Measurements from ENCODE around the gene PRICKLE3.
A peak's percentile ranks its signal among the peaks of the same experiment; 100 is the strongest.

Gene PRICKLE3

DNA sequence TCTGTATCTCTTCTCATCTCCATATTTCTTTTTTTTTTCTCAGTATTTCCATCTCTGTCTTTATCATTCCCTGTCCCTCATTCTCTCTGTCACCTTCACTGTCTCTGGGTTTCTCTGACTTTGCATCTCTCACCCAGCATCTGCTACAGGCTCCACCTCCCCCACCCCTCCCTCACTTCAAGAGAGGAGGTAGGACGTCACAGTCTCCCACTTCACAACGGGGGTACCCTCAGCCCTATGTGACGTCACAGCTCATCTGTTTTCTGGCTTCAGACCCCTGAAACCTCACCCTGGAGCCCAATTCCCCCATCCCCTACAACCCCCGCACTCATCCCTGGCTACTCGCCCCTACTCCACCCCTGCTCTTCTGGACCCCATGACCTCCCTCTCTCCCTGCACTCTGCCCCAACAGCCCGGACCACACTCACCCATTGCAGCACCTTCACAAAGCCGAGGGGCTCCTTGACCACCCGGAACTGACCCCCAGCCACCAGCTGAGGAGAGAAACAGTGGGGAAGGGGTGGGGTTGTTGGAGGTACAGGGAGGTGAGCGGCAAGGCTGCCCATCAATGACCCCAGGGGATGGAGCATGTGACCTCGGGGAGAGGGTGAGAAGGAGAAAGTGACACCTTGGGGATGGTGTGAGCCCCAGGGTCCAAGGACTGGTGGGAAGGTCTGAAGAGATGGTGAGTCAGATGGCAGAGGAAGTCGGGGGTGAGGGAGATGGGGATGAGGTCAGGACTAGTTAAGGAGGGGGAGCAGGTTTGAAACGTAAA, 12.6 kb upstream of the PRICKLE3 start:
- no peak for DNase-seq
- Mint-ChIP-seq H3K4me3 (no peak overlapping the region), H3K9me3 (no peaks in the 10 kb centered on the region), H3K4me1 (peaks cover 23% of the 10 kb centered on the region), H3K36me3 (no peaks in the 10 kb centered on the region), H3K27me3 (peaks cover 20% of the 10 kb centered on the region), H3K27ac (no peak overlapping the region)
- CTCF ChIA-PET = no interaction called here

DNA sequence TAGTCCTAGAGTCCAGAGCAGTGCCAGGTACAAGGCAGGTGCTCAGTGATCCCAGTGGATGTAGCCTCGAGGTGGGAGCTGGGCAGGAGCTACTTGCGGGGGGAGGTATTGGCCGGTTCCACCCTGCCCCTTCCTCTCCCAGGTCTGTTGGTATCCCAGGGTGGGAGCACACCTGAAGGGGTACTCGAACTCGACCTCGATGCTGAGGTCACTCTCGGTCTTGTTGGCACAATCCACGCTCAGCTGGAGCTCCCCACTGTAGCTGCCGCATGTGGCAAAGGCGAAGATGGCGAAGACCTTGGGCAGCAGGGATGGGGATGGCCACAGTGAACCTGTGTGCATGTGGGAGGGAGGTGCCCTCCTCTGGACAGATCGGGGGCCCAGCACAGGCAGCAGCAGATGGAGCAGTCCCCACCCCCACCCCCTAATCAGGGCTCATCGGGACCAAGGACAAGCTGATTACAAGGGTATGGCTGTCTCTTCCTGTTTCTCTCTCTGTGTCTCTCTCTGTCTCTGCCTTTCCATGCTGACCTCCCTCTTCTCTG, 11.4 kb upstream of the PRICKLE3 start:
- no peaks in the 10 kb centered on the region for H3K36me3 Mint-ChIP-seq
- no peaks in the 10 kb centered on the region for H3K9me3 Mint-ChIP-seq
- H3K4me3 Mint-ChIP-seq = no peak overlapping the region
- H3K27ac Mint-ChIP-seq = no peak overlapping the region
- peaks cover 16% of the 10 kb centered on the region for H3K27me3 Mint-ChIP-seq
- CTCF ChIA-PET = no interaction called here
- H3K4me1 Mint-ChIP-seq = peaks cover 34% of the 10 kb centered on the region
- no peak for DNase-seq

GRCh38 chrX:49193542-49193964, 7.4 kb upstream of the PRICKLE3 start:
- Mint-ChIP-seq H3K9me3 (no peaks in the 10 kb centered on the region), H3K4me1 (peaks cover 42% of the 10 kb centered on the region), H3K36me3 (peaks cover 2% of the 10 kb centered on the region), H3K27me3 (peaks cover 9% of the 10 kb centered on the region), H3K4me3 (no peak overlapping the region), H3K27ac (peak overlapping the region; percentile 73)
- CTCF ChIA-PET = interaction anchor here (1.0 to 2.5 kb wide), 11 partner anchors 21 to 683 kb away, joined by 3 to 12 read pairs (median 5); partner anchors contain the start of gene PLP2
- DNase-seq = peak; percentile 36

GRCh38 chrX:49192722-49193328, 6.7 kb upstream of the PRICKLE3 start:
- Mint-ChIP-seq H3K4me1 (peaks cover 40% of the 10 kb centered on the region), H3K27ac (peak overlapping the region; percentile 73), H3K9me3 (no peaks in the 10 kb centered on the region), H3K27me3 (peaks cover 1% of the 10 kb centered on the region), H3K4me3 (peak overlapping the region; percentile 52), H3K36me3 (peaks cover 2% of the 10 kb centered on the region)
- CTCF ChIA-PET = interaction anchor here (0.6 to 2.5 kb wide), 20 partner anchors 15 to 731 kb away, joined by 3 to 12 read pairs (median 5); partner anchors contain the start of genes PLP2 and PPP1R3F
- DNase-seq = peak; percentile 48

DNA sequence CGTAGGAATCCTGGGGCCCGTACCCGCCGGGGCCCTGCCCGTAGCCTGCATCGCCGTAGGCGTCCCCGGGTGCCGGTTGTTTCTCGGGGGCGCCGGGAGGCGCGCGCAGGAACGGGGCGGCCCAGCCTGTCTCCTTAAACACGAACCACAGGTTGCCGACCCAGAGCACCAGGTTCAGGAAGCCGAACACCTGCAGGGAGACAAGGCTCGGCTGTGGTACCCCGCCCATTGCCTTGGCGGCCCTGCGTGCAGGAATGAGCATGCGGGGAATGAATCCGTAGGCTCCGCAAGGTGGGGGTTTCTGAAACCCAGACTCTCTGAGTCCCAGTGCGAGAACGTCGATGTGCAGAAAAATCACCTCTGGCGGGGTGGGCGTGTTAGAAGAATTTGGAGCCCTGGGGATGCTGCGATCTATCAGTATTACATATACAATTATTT, 5.4 kb upstream of the PRICKLE3 start:
- Mint-ChIP-seq H3K27ac (peak overlapping the region; percentile 86), H3K4me1 (peaks cover 46% of the 10 kb centered on the region), H3K27me3 (no peaks in the 10 kb centered on the region), H3K9me3 (no peaks in the 10 kb centered on the region), H3K36me3 (peaks cover 2% of the 10 kb centered on the region), H3K4me3 (peak overlapping the region; percentile 88)
- no peak for DNase-seq
- CTCF ChIA-PET = interaction anchor here (1.1 to 2.5 kb wide), 3 partner anchors 17 to 78 kb away, joined by 5 to 12 read pairs (median 6); partner anchors contain the start of genes PLP2 and PPP1R3F

DNA sequence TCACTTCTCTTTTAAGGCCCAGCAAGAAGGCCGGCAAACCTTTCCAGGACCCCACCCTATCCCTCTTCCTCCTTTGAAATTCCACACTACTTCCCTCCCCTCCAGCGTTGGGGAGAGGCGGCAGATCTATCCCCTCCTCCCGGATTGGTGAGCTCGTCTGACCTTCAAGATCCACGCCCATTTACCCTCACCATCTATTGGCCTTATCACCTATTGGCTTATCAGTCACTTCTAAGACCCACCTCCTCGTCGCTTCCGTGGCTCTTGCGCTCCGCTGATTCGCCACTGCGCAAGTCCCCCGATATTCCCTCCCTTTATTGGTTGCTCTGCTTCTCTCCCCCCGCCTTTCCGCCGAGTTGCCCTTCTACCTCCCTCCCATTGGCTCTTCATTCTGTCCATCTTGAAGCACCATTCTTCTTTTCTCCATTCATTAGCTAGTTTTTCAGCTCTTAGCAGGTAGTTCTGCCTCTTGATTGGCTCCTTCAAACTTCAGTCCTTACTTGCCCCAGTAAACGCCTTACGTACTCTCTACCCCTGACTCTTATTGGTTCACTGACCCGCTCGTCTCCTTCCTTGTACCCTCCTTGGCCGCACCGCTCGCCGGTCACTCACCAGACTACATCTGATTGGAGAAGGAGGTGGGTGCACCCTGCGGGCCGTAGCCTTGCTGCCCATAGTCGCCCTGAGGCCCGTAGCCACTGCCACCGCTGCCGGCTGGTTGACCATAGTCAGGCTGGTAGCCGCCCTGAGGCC, 4.8 kb upstream of the PRICKLE3 start:
- DNase-seq = peak; percentile 90
- H3K4me1 Mint-ChIP-seq = peaks cover 49% of the 10 kb centered on the region
- H3K27me3 Mint-ChIP-seq = no peaks in the 10 kb centered on the region
- peak overlapping the region; percentile 88 for H3K4me3 Mint-ChIP-seq
- CTCF ChIA-PET = interaction anchor here (0.7 kb wide), 1 partner anchor 25 kb away, joined by 3 read pairs; no protein-coding TSS in a partner anchor
- peaks cover 2% of the 10 kb centered on the region for H3K36me3 Mint-ChIP-seq
- H3K27ac Mint-ChIP-seq = peak overlapping the region; percentile 89
- no peaks in the 10 kb centered on the region for H3K9me3 Mint-ChIP-seq

- H3K4me3 Mint-ChIP-seq = peak overlapping the region; percentile 88
- peaks cover 56% of the 10 kb centered on the region for H3K4me1 Mint-ChIP-seq
- no peaks in the 10 kb centered on the region for H3K27me3 Mint-ChIP-seq
- peak overlapping the region; percentile 62 for H3K27ac Mint-ChIP-seq
- no peak for DNase-seq
- peaks cover 4% of the 10 kb centered on the region for H3K36me3 Mint-ChIP-seq
- no peaks in the 10 kb centered on the region for H3K9me3 Mint-ChIP-seq
- CTCF ChIA-PET = no interaction called here
Measured at GRCh38 chrX:49189606-49190005, 3.4 kb upstream of the PRICKLE3 start.

DNA sequence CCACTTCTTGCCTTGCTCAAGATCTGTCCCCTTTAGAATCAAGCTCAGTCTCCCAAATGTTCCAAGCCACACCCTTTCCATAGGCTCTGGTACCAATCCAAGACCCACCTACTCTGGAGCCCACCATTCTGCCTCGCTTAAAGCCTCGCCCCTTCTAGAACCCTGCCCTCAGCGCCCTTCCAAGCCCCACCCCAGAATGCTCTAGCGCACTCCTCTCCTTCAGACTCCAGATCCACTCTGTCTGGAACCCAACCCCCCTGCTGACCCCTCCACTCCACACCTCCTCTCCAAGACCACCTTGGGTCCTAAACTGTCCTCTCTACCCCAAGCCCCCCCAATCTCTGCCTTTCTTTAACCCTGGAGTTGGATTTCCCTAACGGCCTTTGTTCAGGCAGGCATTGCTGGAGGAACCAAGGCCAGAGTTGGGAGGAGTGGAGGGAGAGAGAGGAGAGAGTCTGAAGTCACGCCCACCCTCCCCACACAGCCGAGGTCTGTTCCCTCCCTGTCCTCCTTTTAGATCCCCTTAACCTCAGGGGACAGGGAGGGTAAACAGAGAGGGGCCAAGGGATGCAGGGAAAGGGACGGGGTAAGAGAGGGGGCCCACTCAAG, 2.4 kb upstream of the PRICKLE3 start:
- Mint-ChIP-seq H3K9me3 (no peaks in the 10 kb centered on the region), H3K4me1 (peaks cover 58% of the 10 kb centered on the region), H3K27ac (no peak overlapping the region), H3K27me3 (no peaks in the 10 kb centered on the region), H3K36me3 (peaks cover 4% of the 10 kb centered on the region), H3K4me3 (no peak overlapping the region)
- DNase-seq = no peak
- CTCF ChIA-PET = no interaction called here

DNA sequence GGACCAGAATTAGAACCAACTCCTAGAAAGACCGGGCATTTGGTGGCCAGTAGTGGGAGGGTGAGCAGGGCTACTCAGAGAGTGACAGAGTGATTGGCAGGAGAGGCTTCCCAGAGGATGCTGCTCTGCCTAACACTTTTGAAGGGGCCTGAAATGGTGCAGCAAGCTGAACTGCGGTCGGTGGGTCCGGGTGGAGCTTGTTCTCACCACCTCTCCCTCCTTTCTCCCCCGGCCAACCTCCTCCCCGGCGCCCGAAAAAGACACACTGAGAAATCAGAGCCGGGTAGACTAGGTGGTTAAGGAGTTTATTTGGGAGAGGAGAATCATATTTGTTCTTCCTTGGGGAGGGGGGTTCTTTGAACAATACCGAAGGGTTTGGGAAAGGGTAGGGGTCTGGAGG, 1.4 kb upstream of the PRICKLE3 start:
- H3K27ac Mint-ChIP-seq = no peak overlapping the region
- no peak overlapping the region for H3K4me3 Mint-ChIP-seq
- CTCF ChIA-PET = interaction anchor here (1.1 kb wide), 1 partner anchor 26 kb away, joined by 4 read pairs; no protein-coding TSS in a partner anchor
- DNase-seq = no peak
- H3K36me3 Mint-ChIP-seq = peaks cover 5% of the 10 kb centered on the region
- no peaks in the 10 kb centered on the region for H3K27me3 Mint-ChIP-seq
- H3K9me3 Mint-ChIP-seq = no peaks in the 10 kb centered on the region
- peaks cover 48% of the 10 kb centered on the region for H3K4me1 Mint-ChIP-seq

DNA sequence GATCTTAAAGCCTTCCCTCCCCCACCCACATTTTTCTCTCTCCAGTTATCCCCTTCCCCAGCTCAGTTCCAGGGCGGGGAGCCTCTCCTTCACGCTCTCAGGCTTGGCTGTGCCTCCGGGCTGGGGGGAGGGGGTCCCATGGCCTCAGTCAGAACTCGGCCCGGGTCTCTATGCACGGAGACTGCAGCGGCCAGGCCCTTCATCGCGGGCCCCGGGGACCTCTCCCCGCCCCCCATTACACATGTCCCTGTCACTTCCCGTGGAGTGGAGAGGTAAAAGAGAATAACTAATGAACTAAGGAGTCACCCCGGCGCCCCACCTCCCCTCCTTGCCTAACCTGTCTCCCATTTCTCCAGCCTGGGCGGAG, 838 bp upstream of the PRICKLE3 start:
- Mint-ChIP-seq H3K4me3 (peak overlapping the region; percentile 83), H3K36me3 (peaks cover 10% of the 10 kb centered on the region), H3K9me3 (no peaks in the 10 kb centered on the region), H3K27me3 (no peaks in the 10 kb centered on the region), H3K27ac (no peak overlapping the region), H3K4me1 (peaks cover 44% of the 10 kb centered on the region)
- CTCF ChIA-PET = interaction anchor here (1.1 kb wide), 1 partner anchor 25 kb away, joined by 4 read pairs; no protein-coding TSS in a partner anchor
- no peak for DNase-seq

DNA sequence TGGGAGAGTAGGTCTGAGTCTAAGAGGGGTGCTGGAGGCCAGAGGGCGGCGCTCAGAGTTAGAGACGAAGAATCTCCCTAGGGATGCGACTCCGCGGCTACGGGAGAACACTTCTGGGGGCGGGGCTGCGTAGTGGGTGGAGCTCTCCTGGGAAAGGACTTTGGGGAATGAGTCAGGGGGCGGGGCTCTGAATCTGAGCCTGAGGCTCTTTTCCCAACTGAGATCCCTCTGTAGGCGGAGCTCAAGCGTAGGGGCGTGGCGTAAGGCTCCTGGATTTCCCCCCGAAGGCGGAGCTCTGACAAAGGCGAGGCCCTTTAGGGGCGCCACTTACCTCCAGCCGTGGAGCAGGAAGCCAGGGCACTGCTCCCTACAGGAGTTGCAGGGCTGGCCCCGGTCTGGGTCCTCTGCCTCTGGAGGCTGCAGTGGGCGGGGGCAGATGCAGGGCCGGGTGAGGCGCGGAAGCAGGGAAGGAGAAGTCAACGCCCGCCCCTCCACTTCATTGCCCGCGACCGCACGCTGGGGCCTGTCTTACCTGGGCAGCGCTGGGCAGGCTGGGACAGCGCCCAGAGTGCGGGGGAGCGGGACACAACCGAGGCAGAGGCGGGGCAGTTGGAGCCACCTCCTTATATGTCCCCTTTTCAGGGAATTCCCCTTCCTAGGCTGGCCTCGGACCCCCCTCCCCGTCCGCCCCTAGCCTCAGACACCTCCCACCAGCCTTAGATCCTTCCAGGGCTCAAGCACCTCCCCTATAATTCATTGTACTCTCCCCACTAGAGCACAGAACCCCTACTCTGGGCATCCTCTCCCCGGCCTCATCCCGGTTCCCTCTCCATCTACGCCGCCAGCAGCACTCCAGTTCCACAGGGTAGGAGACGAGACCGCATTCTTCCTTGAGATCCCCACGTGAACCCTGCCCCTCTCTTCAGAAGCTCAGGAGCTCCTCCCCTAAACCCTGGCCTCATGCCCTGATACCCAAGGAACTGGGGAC, 1.6 kb downstream of the PRICKLE3 start:
- H3K4me1 Mint-ChIP-seq = peaks cover 32% of the 10 kb centered on the region
- H3K27ac Mint-ChIP-seq = peak overlapping the region; percentile 73
- H3K9me3 Mint-ChIP-seq = no peaks in the 10 kb centered on the region
- peak; percentile 58 for DNase-seq
- H3K36me3 Mint-ChIP-seq = peaks cover 19% of the 10 kb centered on the region
- H3K4me3 Mint-ChIP-seq = peak overlapping the region; percentile 83
- CTCF ChIA-PET = no interaction called here
- no peaks in the 10 kb centered on the region for H3K27me3 Mint-ChIP-seq

GRCh38 chrX:49183701-49184281, 2.4 kb downstream of the PRICKLE3 start:
- Mint-ChIP-seq H3K27me3 (no peaks in the 10 kb centered on the region), H3K36me3 (peaks cover 26% of the 10 kb centered on the region), H3K4me3 (no peak overlapping the region), H3K9me3 (no peaks in the 10 kb centered on the region), H3K4me1 (peaks cover 35% of the 10 kb centered on the region), H3K27ac (no peak overlapping the region)
- CTCF ChIA-PET = no interaction called here
- no peak for DNase-seq
